Activated CD4-positive, alpha-beta T cell treated with anti-CD3 and anti-CD28 coated beads, Interleukin-2, amount 50 U/mL, for 4 hours (primary cell): ENCODE results near the gene ATXN1.

ENCODE experiments used
- DNase-seq, 2 experiments: peaks; one replicate each; pipeline ENCODE4 v3.0.0-alpha.2; 2020

Gene ATXN1

GRCh38 chr6:16694781-16695578, 66.3 kb downstream of the ATXN1 start:
- no peak for DNase-seq

DNA sequence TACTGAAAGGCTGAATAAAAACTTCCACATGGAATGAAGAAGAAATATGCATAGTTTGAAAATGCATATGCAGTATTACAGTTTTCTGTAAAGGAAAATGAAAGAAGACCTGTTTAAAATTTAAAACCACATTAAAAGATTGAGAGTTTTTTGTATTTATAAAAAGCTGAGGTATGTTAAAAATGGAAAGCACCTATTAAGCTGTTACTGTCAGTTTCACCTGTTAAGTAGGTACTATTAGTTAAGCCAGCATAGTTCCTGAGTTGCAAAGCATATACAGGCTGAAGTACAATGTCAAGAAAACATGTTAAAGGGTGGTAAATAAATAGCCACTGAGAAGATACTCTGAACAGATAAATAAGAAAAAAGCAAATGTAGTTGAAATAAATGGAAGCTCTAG, 69.9 kb downstream of the ATXN1 start:
- no peak for DNase-seq

DNA sequence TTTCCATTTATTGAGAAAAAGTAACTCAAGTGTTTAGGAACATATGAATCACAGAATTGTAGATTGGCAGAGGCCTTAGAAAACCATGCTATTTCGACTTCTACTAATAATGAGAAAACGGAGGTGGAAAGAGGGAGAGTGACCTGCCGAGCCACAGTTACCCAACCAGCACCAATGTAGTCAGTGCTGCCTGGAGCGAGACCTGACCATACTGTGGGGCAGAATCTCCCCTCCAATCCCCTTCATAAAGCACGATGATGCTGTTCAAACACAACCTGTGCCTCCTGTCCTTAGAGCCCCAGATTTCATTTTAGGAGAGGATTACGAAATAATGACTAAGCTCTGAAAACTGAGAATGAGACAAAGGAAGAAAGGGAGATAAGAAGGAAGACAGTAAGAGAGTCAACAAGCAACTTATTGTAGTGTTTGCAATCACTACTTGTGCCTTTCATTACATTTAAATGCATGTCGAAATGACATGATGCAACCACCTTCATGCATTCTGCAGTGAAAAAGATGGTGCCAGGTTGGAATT, 70.6 kb downstream of the ATXN1 start:
- DNase-seq: no peak

GRCh38 chr6:16689788-16690607, 71.3 kb downstream of the ATXN1 start:
- no peak for DNase-seq

DNA sequence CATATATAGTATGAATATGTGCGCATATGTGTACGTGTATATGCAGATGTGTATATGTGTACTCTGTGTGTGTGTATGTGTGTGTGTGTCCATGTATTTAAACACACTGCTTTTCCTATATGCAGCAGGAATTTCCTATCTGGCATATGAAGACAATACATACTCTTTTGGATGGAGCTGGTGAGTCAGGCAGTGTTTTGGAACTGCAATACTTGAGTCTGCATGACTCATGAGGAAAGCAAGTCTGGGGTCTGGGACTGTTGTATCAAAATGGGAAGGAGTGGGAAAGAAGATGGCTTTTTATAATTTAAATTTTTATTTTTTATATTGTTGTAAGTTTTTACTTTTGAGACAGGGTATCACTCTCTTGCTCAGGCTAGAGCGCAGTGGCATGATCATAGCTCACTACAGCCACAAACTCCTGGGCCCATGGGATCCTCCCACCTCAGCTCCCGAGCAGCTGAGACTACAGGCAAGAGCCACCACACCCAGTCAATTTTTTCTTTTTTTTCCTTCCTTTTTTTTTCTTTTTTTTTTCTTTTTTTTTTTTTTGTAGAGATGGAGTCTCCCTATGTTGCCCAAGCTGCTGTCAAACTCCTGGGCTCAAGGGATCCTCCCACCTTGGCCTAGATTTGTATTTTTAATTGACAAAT, 72.2 kb downstream of the ATXN1 start:
- no peak for DNase-seq

DNA sequence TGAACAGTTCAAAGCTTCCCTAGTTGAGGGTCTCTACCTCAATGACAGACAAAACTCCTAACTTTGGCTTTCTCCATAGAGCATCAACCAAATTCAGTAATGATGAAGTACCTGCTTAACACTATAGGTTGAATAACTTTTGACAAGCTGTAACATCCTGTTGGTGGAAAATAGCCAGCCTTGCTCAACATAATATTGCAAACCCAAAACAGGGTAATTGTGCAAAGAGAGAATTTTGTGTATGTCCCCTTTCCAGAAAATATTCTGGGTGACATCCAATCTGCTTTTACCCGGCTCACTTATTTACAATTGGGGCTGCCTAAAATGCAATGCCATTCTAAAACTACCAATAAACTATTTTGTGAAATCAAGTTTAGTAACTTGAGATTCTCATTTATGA, 72.8 kb downstream of the ATXN1 start:
- no peak for DNase-seq

- DNase-seq: no peak
Measured at GRCh38 chr6:16687045-16687444, 74.2 kb downstream of the ATXN1 start.

DNA sequence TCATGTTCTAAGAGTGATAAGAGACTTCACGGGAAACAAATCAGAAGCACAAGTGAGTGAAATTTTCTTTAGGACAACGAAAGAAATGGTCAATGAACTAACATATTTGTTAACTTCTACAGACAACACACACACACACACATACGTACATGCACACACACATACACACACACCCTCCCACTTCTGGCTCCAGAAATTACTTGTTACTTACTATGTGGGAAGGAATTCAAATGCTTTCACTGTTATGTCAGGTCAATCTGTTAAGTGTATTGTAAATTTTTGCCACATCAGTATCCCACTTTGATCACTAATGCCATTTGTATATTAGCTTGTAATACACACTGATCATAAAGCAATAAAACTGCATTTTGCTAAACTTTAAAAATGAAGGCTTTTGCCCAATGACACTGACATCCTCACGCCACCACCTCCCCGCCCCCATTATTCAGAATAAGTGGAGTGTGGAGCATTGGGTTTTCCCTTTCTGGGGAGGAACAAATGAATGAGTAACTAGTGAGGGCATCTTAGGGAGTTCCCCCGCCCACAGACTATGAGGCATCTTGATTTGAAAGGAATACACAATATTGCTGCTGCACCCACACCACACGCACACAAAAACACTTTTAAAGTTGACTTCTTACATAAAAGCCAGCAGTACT, 76.2 kb downstream of the ATXN1 start:
- peak; percentile 87 to 88 for DNase-seq

- no peak for DNase-seq
Measured at GRCh38 chr6:16684195-16684689, 77.0 kb downstream of the ATXN1 start.

DNA sequence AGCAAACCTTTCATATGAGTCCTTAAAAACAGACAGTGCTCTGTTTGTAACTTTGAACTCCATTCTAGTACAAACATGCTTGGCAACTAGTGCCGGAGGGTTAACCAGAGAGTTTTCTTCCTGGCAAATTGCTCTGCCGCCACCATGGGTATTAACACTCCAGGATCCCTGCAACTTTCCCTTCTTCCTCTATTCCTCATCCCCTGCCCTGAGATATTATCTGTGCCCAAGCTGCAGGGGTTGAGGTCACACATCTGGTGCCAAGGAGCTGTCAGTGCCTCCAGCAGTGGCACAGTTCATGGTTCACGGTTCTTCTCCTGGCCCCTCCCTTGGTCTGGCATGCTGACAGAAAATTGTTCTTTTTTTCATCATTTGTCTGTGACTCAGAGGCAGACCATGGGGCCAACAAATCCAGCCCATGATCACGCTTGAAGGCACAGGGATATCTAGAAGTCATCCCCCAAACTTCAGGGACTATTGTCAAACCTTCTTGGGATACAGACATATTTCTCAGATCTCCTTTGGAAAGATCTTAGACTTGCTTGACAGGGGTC, 77.5 kb downstream of the ATXN1 start:
- no peak for DNase-seq

- DNase-seq: no peak
Measured at GRCh38 chr6:16681260-16681873, 79.9 kb downstream of the ATXN1 start.

- no peak for DNase-seq
Measured at GRCh38 chr6:16679050-16679449, 82.2 kb downstream of the ATXN1 start.

GRCh38 chr6:16677458-16677857, 83.8 kb downstream of the ATXN1 start:
- DNase-seq: no peak

GRCh38 chr6:16676978-16677377, 84.3 kb downstream of the ATXN1 start:
- no peak for DNase-seq

- no peak for DNase-seq
Measured at GRCh38 chr6:16676376-16676775, 84.9 kb downstream of the ATXN1 start.

GRCh38 chr6:16674801-16675392, 86.4 kb downstream of the ATXN1 start:
- DNase-seq: no peak

DNA sequence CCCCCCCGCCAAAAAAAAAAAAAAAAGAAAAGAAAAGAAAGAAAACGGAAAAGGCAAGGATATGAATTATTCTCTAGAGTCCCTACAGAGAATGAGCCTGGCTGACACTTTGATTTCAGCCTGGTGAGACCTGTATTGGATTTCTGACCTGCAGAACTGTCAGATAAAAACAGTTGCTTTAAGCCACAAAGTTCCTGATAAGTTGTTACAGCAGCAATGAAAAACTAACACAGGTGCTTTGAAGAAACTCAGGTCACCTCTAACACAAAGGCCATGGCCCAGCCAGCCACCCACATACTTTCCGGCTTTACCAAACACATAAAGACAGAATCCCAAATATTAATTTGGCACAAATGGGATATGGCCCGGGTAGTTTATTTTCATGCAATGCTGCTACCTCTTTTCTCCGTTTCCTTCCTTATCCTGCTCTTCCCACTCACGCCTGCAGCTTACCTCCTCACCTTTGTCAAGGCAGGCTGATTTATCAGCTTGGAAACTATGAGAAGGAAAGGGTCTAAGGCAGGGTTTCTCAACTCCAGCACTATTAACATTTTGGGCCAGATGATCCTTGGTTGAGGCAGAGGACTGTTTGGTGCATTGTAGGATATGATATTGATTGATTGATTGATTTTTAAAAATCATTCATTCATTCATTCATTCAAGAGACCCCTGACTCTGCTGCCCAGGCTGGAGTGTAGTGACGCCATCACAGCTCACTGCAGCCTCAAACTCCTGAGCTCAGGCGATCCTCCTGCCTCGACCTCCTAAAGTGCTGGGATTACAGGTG, 88.1 kb downstream of the ATXN1 start:
- no peak for DNase-seq

GRCh38 chr6:16671302-16672289, 89.7 kb downstream of the ATXN1 start:
- DNase-seq: no peak

DNA sequence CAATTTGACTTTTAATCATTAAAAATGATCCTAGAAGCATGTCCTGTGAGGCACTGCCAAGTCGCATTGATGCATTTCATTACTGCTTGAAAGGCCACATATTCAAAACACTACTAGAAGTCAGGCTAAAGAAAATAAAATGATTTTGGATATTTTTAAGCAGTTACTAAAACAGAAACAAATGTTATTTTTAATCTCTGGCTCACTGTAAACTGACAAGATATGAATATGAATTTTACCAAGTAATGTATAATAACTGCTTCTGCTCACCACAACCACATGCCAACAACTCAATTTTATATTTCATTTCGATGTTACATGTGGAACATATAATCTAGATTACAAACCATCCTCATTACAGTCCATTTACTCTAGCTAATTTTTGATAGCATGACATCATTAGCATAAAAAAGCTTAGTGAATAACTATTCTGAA, 90.6 kb downstream of the ATXN1 start:
- no peak for DNase-seq
